Mesenchymal stem cell (in vitro differentiated cells and primary cell): Measurements from ENCODE around the gene TRAF3.

ENCODE experiments used
- DNase-seq: peaks from one replicate; pipeline ENCODE4 v3.0.0-alpha.2; 2013
- H2AFZ ChIP-seq: one replicate; pipeline ENCODE4 v1.6.1; 2013; ENCODE audit warnings: low read depth, mild to moderate bottlenecking, control low read depth, inconsistent platforms, low read length, moderate library complexity
- H2AK5ac ChIP-seq: 2 replicates; pipeline ENCODE4 v1.6.1; 2013; ENCODE audit warnings: low read length, moderate library complexity, mild to moderate bottlenecking, inconsistent platforms; ENCODE audit not compliant: severe bottlenecking
- H2BK120ac ChIP-seq: one replicate; pipeline ENCODE4 v1.6.1; 2013; ENCODE audit warnings: low read depth, mild to moderate bottlenecking, inconsistent platforms, low read length, moderate library complexity
- H2BK12ac ChIP-seq, 2 experiments: one replicate each; pipeline ENCODE4 v1.6.1; 2013; ENCODE audit warnings: inconsistent platforms in 2 of 2, low read length in 2 of 2, mild to moderate bottlenecking in 2 of 2, moderate library complexity in 2 of 2, control low read depth in 1 of 2
- H2BK15ac ChIP-seq: one replicate; pipeline ENCODE4 v1.6.1; 2013; ENCODE audit warnings: mild to moderate bottlenecking, low read depth, inconsistent platforms; ENCODE audit not compliant: poor library complexity, severe bottlenecking
- H2BK5ac ChIP-seq: 2 replicates; pipeline ENCODE4 v1.6.1; 2013; ENCODE audit warnings: low read depth, mild to moderate bottlenecking, low read length, control low read depth, inconsistent platforms; ENCODE audit not compliant: poor library complexity, severe bottlenecking
- H3K14ac ChIP-seq, 2 experiments: one replicate each; pipeline ENCODE4 v1.6.1; 2013; ENCODE audit warnings: inconsistent platforms in 2 of 2, low read length in 2 of 2, control low read depth in 1 of 2, mild to moderate bottlenecking in 1 of 2, moderate library complexity in 1 of 2
- H3K18ac ChIP-seq, 2 experiments: one replicate each; pipeline ENCODE4 v1.6.1; 2013; ENCODE audit warnings: inconsistent platforms in 2 of 2, low read length in 2 of 2, control low read depth in 1 of 2, low read depth in 1 of 2, mild to moderate bottlenecking in 1 of 2
- H3K23ac ChIP-seq, 2 experiments: one replicate each; pipeline ENCODE4 v1.6.1; 2013; ENCODE audit warnings: inconsistent platforms in 2 of 2, low read length in 2 of 2, mild to moderate bottlenecking in 2 of 2, moderate library complexity in 2 of 2, control low read depth in 1 of 2
- H3K27ac ChIP-seq: 2 replicates; pipeline ENCODE4 v1.5.1; 2013; ENCODE audit warnings: mild to moderate bottlenecking, moderate library complexity, low read length, control low read depth, inconsistent platforms; ENCODE audit not compliant: poor library complexity, severe bottlenecking
- H3K27me3 ChIP-seq, 2 experiments: 2 replicates each; pipeline versions ENCODE4 v1.6.1 to v1.7.0; 2013; ENCODE audit warnings: low read length in 2 of 2, mild to moderate bottlenecking in 2 of 2, moderate library complexity in 2 of 2, control low read depth in 1 of 2, inconsistent platforms in 1 of 2; ENCODE audit not compliant: control insufficient read depth in 1 of 2, insufficient read depth in 1 of 2
- H3K36me3 ChIP-seq, 2 experiments: 2 replicates each; pipeline versions ENCODE4 v1.6.1 to v1.7.0; 2013; ENCODE audit warnings: low read length in 2 of 2, control low read depth in 1 of 2, inconsistent platforms in 1 of 2, low read depth in 1 of 2, mild to moderate bottlenecking in 1 of 2; ENCODE audit not compliant: insufficient read depth in 2 of 2, control insufficient read depth in 1 of 2
- H3K4ac ChIP-seq, 2 experiments: one replicate each; pipeline ENCODE4 v1.6.1; 2013; ENCODE audit warnings: inconsistent platforms in 2 of 2, low read length in 2 of 2, mild to moderate bottlenecking in 2 of 2, moderate library complexity in 2 of 2, control low read depth in 1 of 2, low read depth in 1 of 2
- H3K4me1 ChIP-seq: 2 replicates; pipeline ENCODE4 v1.6.1; 2013; ENCODE audit warnings: low read depth, low read length, control low read depth; ENCODE audit not compliant: control insufficient read depth, insufficient read depth
- H3K4me2 ChIP-seq: 2 replicates; pipeline ENCODE4 v1.6.1; 2013; ENCODE audit warnings: low read length, mild to moderate bottlenecking, inconsistent platforms; ENCODE audit not compliant: poor library complexity, severe bottlenecking
- H3K4me3 ChIP-seq, 2 experiments: 2 replicates each; pipeline versions ENCODE4 v1.5.1 to v1.7.0; 2013; ENCODE audit warnings: low read length in 2 of 2, mild to moderate bottlenecking in 2 of 2, control low read depth in 1 of 2, low read depth in 1 of 2; ENCODE audit not compliant: insufficient read depth in 1 of 2
- H3K79me1 ChIP-seq: replicated peaks from 2 replicates; pipeline ENCODE4 v1.6.1; 2013; ENCODE audit warnings: mild to moderate bottlenecking, control low read depth, low read length, inconsistent platforms; ENCODE audit not compliant: poor library complexity, severe bottlenecking
- H3K9ac ChIP-seq: 2 replicates; pipeline ENCODE4 v1.7.0; 2013; ENCODE audit warnings: mild to moderate bottlenecking, low read length, moderate library complexity
- H3K9me3 ChIP-seq: 2 replicates; pipeline ENCODE4 v1.7.0; 2013; ENCODE audit warnings: mild to moderate bottlenecking, low read length; ENCODE audit not compliant: control insufficient read depth
- H4K8ac ChIP-seq: one replicate; pipeline ENCODE4 v1.6.1; 2013; ENCODE audit warnings: inconsistent platforms, mild to moderate bottlenecking, low read length, moderate library complexity
- H4K91ac ChIP-seq: one replicate; pipeline ENCODE4 v1.6.1; 2013; ENCODE audit warnings: mild to moderate bottlenecking, low read length, inconsistent platforms
- WGBS: methylation state at CpG from one replicate; pipeline ENCODE4 v1.1.7; 2013; ENCODE audit warnings: mixed read lengths; 5-methylcytosine and 5-hydroxymethylcytosine counted together

The TRAF3 gene

DNA sequence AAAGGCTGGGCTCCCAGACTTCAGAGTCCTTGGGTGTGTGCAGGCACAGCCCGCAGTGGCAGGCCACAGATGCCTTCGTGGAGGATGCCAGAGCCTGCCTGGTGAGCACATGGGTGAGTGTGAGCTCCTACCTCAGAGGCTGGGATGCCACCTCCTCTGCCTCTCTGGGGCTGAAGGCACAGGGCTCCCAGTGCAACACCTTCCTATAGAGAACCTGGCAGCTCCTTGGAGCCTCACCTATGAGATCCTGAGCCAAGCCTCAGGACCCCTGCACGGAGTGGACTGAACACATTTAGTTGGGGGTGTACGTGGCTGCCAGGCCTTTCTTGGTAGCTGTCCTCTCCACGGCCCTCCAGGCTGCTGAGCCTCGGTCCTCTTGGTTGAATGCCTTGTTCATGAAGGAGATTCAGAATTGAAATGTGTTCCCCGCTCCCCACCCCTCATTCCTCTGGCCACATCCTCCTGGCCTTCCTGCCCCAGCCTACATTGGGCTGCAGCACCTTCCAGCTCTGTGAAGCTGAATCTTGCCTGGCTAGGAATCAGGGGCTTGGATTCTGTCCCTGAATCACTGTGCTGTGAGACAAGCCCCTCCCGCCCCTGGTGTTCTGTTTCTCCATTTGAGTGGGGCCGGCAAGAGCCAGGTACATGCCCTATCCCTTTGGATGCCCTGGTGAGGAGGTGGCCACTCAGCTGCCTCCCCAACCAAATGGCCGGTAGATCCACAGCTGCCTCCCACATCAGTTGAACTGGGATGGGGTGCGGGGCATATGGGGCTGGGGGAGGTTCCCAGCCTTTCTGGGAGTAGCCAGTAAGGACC lies 38.7 kb upstream of the TRAF3 start:
- Histone ChIP-seq H2BK12ac (no peak overlapping the region), H3K4me3 (no peak overlapping the region)
- 94% methylated on average over 11 of the region's 11 CpGs for WGBS

DNA sequence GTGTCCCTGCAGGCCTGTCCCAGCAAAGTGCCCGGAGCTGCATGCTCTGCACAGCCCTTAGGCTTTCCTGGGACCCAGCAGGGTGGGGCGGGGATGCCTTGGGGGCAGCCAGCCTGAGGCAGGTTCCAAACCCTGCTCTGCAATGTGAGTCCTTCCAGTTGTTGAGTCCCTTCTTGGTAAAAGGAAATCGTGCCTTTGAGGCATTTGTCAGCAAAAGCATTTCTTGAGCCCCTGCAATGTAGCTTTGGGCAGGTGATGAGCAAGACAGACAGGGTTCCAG lies 38.1 kb upstream of the TRAF3 start:
- peaks cover 34% of the 10 kb centered on the region for H3K9me3 ChIP-seq
- peaks cover 14 to 32% of the 10 kb centered on the region in 2 experiments for H3K36me3 ChIP-seq
- no peaks in the 10 kb centered on the region for H3K79me1 ChIP-seq
- no peak overlapping the region for H2BK5ac ChIP-seq
- no peak overlapping the region for H3K4me2 ChIP-seq
- H2BK12ac ChIP-seq = no peak overlapping the region
- H2BK120ac ChIP-seq = no peak overlapping the region
- H2BK15ac ChIP-seq = no peak overlapping the region
- no peak overlapping the region for H3K14ac ChIP-seq
- H3K27me3 ChIP-seq = no peaks in the 10 kb centered on the region
- no peak overlapping the region for H3K27ac ChIP-seq
- no peak overlapping the region for H3K4ac ChIP-seq
- H3K18ac ChIP-seq = no peak overlapping the region
- H4K8ac ChIP-seq = no peak overlapping the region
- H2AK5ac ChIP-seq = no peak overlapping the region
- no peak overlapping the region for H3K4me3 ChIP-seq
- no peak for DNase-seq
- H3K4me1 ChIP-seq = no peaks in the 10 kb centered on the region
- no peak overlapping the region for H4K91ac ChIP-seq
- H2AFZ ChIP-seq = no peak overlapping the region
- no peak overlapping the region for H3K9ac ChIP-seq
- 99% methylated on average over 3 of the region's 3 CpGs for WGBS
- no peak overlapping the region for H3K23ac ChIP-seq

More for the DNA sequence above, 38.7 kb upstream of the TRAF3 start:
- no peak overlapping the region for H3K27ac ChIP-seq
- no peak overlapping the region for H3K4ac ChIP-seq
- H3K9ac ChIP-seq = no peak overlapping the region
- H2BK5ac ChIP-seq = no peak overlapping the region
- no peak overlapping the region for H4K91ac ChIP-seq
- H3K36me3 ChIP-seq = peaks cover 16 to 34% of the 10 kb centered on the region in 2 experiments
- no peaks in the 10 kb centered on the region for H3K27me3 ChIP-seq
- H2BK120ac ChIP-seq = no peak overlapping the region
- no peak overlapping the region for H3K18ac ChIP-seq
- H3K23ac ChIP-seq = no peak overlapping the region
- H3K14ac ChIP-seq = no peak overlapping the region
- no peak overlapping the region for H4K8ac ChIP-seq
- H3K9me3 ChIP-seq = peaks cover 33% of the 10 kb centered on the region
- H2AK5ac ChIP-seq = no peak overlapping the region
- H3K4me2 ChIP-seq = no peak overlapping the region
- H3K79me1 ChIP-seq = no peaks in the 10 kb centered on the region
- H2BK15ac ChIP-seq = no peak overlapping the region
- DNase-seq = no peak
- H2AFZ ChIP-seq = no peak overlapping the region
- H3K4me1 ChIP-seq = no peaks in the 10 kb centered on the region

DNA sequence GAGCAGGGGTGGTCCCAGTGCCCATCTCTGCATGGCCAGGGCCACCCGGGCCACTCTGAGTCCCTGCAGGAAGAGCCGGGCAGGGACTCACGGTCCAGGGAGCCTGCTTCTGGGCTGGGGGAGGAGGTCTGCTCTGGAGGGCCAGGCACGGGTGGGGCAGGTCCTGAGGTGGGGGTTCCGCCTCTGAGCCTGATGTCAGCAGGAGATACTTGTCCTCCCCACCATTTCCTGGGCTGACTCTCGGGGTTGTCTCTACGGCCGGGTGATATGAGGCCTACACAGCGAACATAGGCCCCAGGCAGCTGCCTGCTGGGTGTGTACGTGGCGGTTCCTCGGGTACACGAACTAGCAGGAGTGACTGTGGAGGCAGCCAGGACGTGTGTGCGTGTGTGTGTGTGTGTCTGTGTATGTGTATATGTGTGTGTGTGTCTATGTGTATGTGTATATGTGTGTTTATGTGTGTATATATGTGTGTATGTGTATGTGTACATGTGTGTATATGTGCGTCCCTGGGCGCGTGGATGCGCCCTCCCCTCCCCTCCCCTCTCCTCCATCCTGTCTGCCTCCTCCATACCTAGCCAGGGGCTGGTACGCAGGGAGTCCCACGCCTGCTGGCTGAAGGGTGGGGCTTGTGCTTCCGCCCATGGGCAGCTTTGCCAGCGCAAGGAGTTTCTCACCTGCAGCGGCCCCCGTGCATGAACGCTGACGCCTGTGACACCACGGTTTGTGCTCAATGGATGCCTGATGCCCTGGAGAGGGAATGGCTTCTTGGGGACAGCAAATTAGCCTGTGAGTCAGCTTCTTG lies 30.4 kb upstream of the TRAF3 start:
- 98% methylated on average over 28 of the region's 28 CpGs for WGBS
- no peak overlapping the region for H3K4me2 ChIP-seq

DNA sequence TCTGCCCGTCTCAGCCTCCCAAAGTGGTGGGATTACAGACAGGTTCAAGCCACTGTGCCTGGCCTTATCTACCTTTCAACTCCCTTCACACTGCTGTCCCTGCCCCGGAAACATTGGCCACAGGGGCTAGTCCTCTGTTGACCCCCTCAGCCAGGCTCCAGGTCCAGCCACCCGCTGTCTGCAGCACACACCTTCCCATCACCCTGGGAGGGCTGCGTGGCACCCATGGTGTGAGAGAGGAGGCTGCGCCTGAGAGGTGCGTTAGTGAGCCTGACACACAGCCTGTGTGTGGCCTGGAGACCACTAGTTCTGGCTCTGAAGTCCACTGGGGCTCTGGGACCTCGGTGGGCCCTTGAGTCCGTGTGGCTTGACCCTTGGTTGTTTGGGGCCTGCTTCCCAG lies 28.4 kb upstream of the TRAF3 start:
- H3K4me3 ChIP-seq = no peak overlapping the region
- no peak overlapping the region for H3K18ac ChIP-seq
- H3K79me1 ChIP-seq = no peaks in the 10 kb centered on the region
- H3K36me3 ChIP-seq = peaks cover 3 to 36% of the 10 kb centered on the region in 2 experiments
- H3K9me3 ChIP-seq = no peaks in the 10 kb centered on the region
- no peak overlapping the region for H3K4me2 ChIP-seq
- peaks cover 2% of the 10 kb centered on the region for H3K4me1 ChIP-seq
- 98% methylated on average over 8 of the region's 8 CpGs for WGBS
- H3K27ac ChIP-seq = no peak overlapping the region
- no peak overlapping the region for H3K4ac ChIP-seq
- H3K23ac ChIP-seq = no peak overlapping the region
- no peak overlapping the region for H2AK5ac ChIP-seq
- no peaks in the 10 kb centered on the region for H3K27me3 ChIP-seq
- no peak overlapping the region for H4K8ac ChIP-seq
- no peak overlapping the region for H4K91ac ChIP-seq
- no peak overlapping the region for H2BK15ac ChIP-seq
- H2AFZ ChIP-seq = no peak overlapping the region
- H2BK120ac ChIP-seq = no peak overlapping the region
- no peak overlapping the region for H2BK12ac ChIP-seq
- H3K14ac ChIP-seq = no peak overlapping the region
- no peak overlapping the region for H3K9ac ChIP-seq
- no peak for DNase-seq
- no peak overlapping the region for H2BK5ac ChIP-seq

More for the DNA sequence above, 30.4 kb upstream of the TRAF3 start:
- no peak overlapping the region for H3K9ac ChIP-seq
- H4K91ac ChIP-seq = no peak overlapping the region
- no peaks in the 10 kb centered on the region for H3K79me1 ChIP-seq
- H3K36me3 ChIP-seq = peaks cover 3 to 36% of the 10 kb centered on the region in 2 experiments
- no peak overlapping the region for H2AFZ ChIP-seq
- H2AK5ac ChIP-seq = no peak overlapping the region
- no peak overlapping the region for H3K18ac ChIP-seq
- peaks cover 2% of the 10 kb centered on the region for H3K4me1 ChIP-seq
- peak overlapping the region in 1 of 2 experiments; percentile 37 for H3K23ac ChIP-seq
- H2BK120ac ChIP-seq = no peak overlapping the region
- no peak overlapping the region for H3K4ac ChIP-seq
- DNase-seq = no peak
- no peak overlapping the region for H2BK12ac ChIP-seq
- peaks cover 17% of the 10 kb centered on the region for H3K9me3 ChIP-seq
- H4K8ac ChIP-seq = no peak overlapping the region
- H3K27ac ChIP-seq = no peak overlapping the region
- no peaks in the 10 kb centered on the region for H3K27me3 ChIP-seq
- H2BK5ac ChIP-seq = no peak overlapping the region
- no peak overlapping the region for H2BK15ac ChIP-seq
- H3K4me3 ChIP-seq = peak overlapping the region in 1 of 2 experiments; percentile 34
- no peak overlapping the region for H3K14ac ChIP-seq
